SK-N-SH treated with all-trans-retinoic acid at 6 μM for 48 hours (cell line): ENCODE data around the gene NEIL1.

Experiments used
- ATAC-seq: fragments of 200-7000 bp; cut with Tn5 transposase; 3 replicates; pipeline ENCODE4 v1.9.1; 2020; ENCODE audit warnings: mild to moderate bottlenecking, moderate library complexity
- ARNTL ChIP-seq: fragments of 450-650 bp; formaldehyde crosslinking; IDR thresholded peaks from 2 replicates; pipeline ENCODE4 v1.5.0; 2020; ENCODE audit warnings: low read depth, mild to moderate bottlenecking, moderate library complexity, borderline replicate concordance
- CREB5 ChIP-seq: fragments of 250-450 bp; sonication (Bioruptor Pico); IDR thresholded peaks from 2 replicates; pipeline ENCODE4 v1.5.1; 2020; ENCODE audit warnings: low read depth, mild to moderate bottlenecking, moderate library complexity
- CSDC2 ChIP-seq: fragments of 250-450 bp; sonication (Bioruptor Pico); IDR thresholded peaks from 2 replicates; pipeline ENCODE4 v1.5.0; 2020; ENCODE audit warnings: mild to moderate bottlenecking, moderate library complexity
- CSRNP3 ChIP-seq: fragments of 250-450 bp; sonication (Bioruptor Pico); IDR thresholded peaks from 2 replicates; pipeline ENCODE4 v1.5.1; 2021; ENCODE audit warnings: mild to moderate bottlenecking, moderate library complexity
- GLIS3 ChIP-seq: fragments of 250-450 bp; sonication (Bioruptor Pico); IDR thresholded peaks from 2 replicates; pipeline ENCODE4 v1.5.0; 2020; ENCODE audit warnings: mild to moderate bottlenecking, moderate library complexity
- ISL1 ChIP-seq: fragments of 250-450 bp; sonication (Bioruptor Pico); IDR thresholded peaks from 2 replicates; pipeline ENCODE4 v2.1.2; 2022; ENCODE audit warnings: mild to moderate bottlenecking, moderate library complexity
- OSR1 ChIP-seq: fragments of 250-450 bp; sonication (Bioruptor Pico); IDR thresholded peaks from 2 replicates; pipeline ENCODE4 v1.8.0; 2022; ENCODE audit warnings: moderate library complexity, mild to moderate bottlenecking, inconsistent platforms
- PATZ1 ChIP-seq: fragments of 250-450 bp; sonication (Bioruptor Pico); IDR thresholded peaks from 2 replicates; pipeline ENCODE4 v1.8.0; 2020; ENCODE audit warnings: mild to moderate bottlenecking, moderate library complexity, borderline replicate concordance
- POU6F1 ChIP-seq: fragments of 250-450 bp; sonication (Bioruptor Pico); IDR thresholded peaks from 2 replicates; pipeline ENCODE4 v1.8.0; 2021; ENCODE audit warnings: low read depth, mild to moderate bottlenecking, moderate library complexity, borderline replicate concordance
- PPARA ChIP-seq: fragments of 250-450 bp; sonication (Bioruptor Pico); IDR thresholded peaks from 2 replicates; pipeline ENCODE4 v1.5.0; 2020; ENCODE audit warnings: mild to moderate bottlenecking, borderline replicate concordance
- RARB ChIP-seq: fragments of 250-450 bp; sonication (Bioruptor Pico); IDR thresholded peaks from 2 replicates; pipeline ENCODE4 v1.8.0; 2021; ENCODE audit warnings: mild to moderate bottlenecking, moderate library complexity
- TCF4 ChIP-seq: fragments of 250-450 bp; sonication (Bioruptor Pico); IDR thresholded peaks from 2 replicates; pipeline ENCODE4 v1.8.0; 2021; ENCODE audit warnings: mild to moderate bottlenecking, moderate library complexity, borderline replicate concordance
- TOX ChIP-seq: fragments of 250-450 bp; sonication (Bioruptor Pico); IDR thresholded peaks from 2 replicates; pipeline ENCODE4 v1.8.0; 2021; ENCODE audit warnings: mild to moderate bottlenecking, moderate library complexity, borderline replicate concordance
- TSHZ2 ChIP-seq: fragments of 250-450 bp; sonication (Bioruptor Pico); IDR thresholded peaks from 2 replicates; pipeline ENCODE4 v1.5.0; 2020; ENCODE audit warnings: mild to moderate bottlenecking, moderate library complexity
- ZC3H10 ChIP-seq: fragments of 250-450 bp; sonication (Bioruptor Pico); IDR thresholded peaks from 2 replicates; pipeline ENCODE4 v1.5.1; 2021; ENCODE audit warnings: mild to moderate bottlenecking, moderate library complexity
- ZFP3 ChIP-seq: fragments of 250-450 bp; sonication (Bioruptor Pico); IDR thresholded peaks from 2 replicates; pipeline ENCODE4 v1.5.0; 2020; ENCODE audit warnings: mild to moderate bottlenecking, moderate library complexity
- ZFP30 ChIP-seq: fragments of 450-650 bp; formaldehyde crosslinking; IDR thresholded peaks from 2 replicates; pipeline ENCODE4 v1.5.0; 2022; ENCODE audit warnings: mild to moderate bottlenecking, moderate library complexity
- ZNF565 ChIP-seq: fragments of 450-650 bp; formaldehyde crosslinking; conservative IDR thresholded peaks from 2 replicates; pipeline ENCODE4 v1.5.0; 2020; ENCODE audit warnings: low read depth, mild to moderate bottlenecking, moderate library complexity
- ZNF70 ChIP-seq: fragments of 450-650 bp; formaldehyde crosslinking; IDR thresholded peaks from 2 replicates; pipeline ENCODE4 v1.5.0; 2020; ENCODE audit warnings: mild to moderate bottlenecking, moderate library complexity

Gene NEIL1

GRCh38 chr15:75352186-75353080 is 5.6 kb downstream of the NEIL1 start:
- no peak for ATAC-seq
- TF ChIP-seq TSHZ2 (no peak), ISL1 (no peak)

GRCh38 chr15:75353604-75354003 is 6.8 kb downstream of the NEIL1 start:
- ATAC-seq, result no peak; the same call in 2 of the 3 replicates
- TF ChIP-seq ISL1, result no peak
- TF ChIP-seq ZC3H10, result no peak
- no peak for TF ChIP-seq ARNTL (CRISPR knock-in tag)
- TF ChIP-seq TSHZ2, result no peak
- TF ChIP-seq PATZ1, result no peak
- TF ChIP-seq, all 23 proteins: peak for 0

- no peak; the same call in 1 of the 3 replicates for ATAC-seq
- TF ChIP-seq OSR1 (CRISPR knock-in tag), result no peak
- TF ChIP-seq CSRNP3 (CRISPR knock-in tag), result no peak
- TF ChIP-seq ZC3H10, result no peak
- no peak for TF ChIP-seq PATZ1
- no peak for TF ChIP-seq GLIS3
- no peak for TF ChIP-seq TCF4 (CRISPR knock-in tag)
- no peak for TF ChIP-seq POU6F1 (CRISPR knock-in tag)
- no peak for TF ChIP-seq ZFP3 (CRISPR knock-in tag)
- no peak for TF ChIP-seq PPARA
- no peak for TF ChIP-seq ZNF70 (CRISPR knock-in tag)
- TF ChIP-seq TSHZ2, result no peak
- TF ChIP-seq ZFP30 (CRISPR knock-in tag), result no peak
- no peak for TF ChIP-seq CSDC2 (CRISPR knock-in tag)
- TF ChIP-seq TOX (CRISPR knock-in tag), result no peak
- TF ChIP-seq ZNF565 (CRISPR knock-in tag), result no peak
- no peak for TF ChIP-seq RARB (CRISPR knock-in tag)
- TF ChIP-seq ARNTL (CRISPR knock-in tag), result no peak
- no peak for TF ChIP-seq CREB5 (CRISPR knock-in tag)
Measured at GRCh38 chr15:75354454-75354853, 7.6 kb downstream of the NEIL1 start.
